ENCODE data around the gene ANKS1B.
"Not testable (repeated sequence)": the region's sequence is repeated elsewhere in the genome, so short reads cannot be mapped to it uniquely, and the experiment has no call there.

ANKS1B gene

DNA sequence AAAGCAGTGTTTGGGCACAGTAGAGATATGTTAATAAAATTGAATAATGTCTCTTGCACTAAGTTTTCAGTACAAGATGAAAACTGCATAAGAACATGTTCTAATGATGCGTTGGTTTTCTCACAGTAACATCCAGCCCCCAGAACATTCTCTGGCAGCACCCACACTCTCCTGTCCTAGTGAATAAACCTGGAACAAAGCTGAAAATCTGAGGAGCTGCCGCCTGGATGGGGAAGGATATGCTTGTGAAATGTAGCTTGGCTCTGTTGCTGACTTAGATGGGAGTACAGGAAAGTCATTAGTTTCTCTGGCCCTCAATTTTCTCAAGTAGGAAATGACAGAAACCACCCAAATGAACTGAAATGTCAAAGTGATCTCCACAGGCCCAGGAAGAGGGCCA is 1015.8 kb downstream of the ANKS1B start:
- TF ChIP-seq, protein P1, sequence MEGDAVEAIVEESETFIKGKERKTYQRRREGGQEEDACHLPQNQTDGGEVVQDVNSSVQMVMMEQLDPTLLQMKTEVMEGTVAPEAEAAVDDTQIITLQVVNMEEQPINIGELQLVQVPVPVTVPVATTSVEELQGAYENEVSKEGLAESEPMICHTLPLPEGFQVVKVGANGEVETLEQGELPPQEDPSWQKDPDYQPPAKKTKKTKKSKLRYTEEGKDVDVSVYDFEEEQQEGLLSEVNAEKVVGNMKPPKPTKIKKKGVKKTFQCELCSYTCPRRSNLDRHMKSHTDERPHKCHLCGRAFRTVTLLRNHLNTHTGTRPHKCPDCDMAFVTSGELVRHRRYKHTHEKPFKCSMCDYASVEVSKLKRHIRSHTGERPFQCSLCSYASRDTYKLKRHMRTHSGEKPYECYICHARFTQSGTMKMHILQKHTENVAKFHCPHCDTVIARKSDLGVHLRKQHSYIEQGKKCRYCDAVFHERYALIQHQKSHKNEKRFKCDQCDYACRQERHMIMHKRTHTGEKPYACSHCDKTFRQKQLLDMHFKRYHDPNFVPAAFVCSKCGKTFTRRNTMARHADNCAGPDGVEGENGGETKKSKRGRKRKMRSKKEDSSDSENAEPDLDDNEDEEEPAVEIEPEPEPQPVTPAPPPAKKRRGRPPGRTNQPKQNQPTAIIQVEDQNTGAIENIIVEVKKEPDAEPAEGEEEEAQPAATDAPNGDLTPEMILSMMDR (IDR thresholded peaks at IDR 0.05; ENCODE audit: control extremely low read depth, extremely low read depth, low read depth, missing control alignments) = no peak
- ChIA-PET CTCF (interaction anchor here (1.0 kb wide), 1 partner anchor 9 kb away, joined by 3 read pairs; no protein-coding TSS in a partner anchor), POLR2A (no interaction called here)
- no peak for DNase-seq (ENCODE audit: extremely low spot score)

- POLR2A ChIA-PET; DNase-seq (ENCODE audit: extremely low spot score): not testable (repeated sequence)
- CTCF ChIA-PET = interaction anchor here (1.2 to 7.5 kb wide), 5 partner anchors 10 to 41 kb away, joined by 3 to 48 read pairs (median 5); no protein-coding TSS in a partner anchor
Measured at GRCh38 chr12:98957135-98957534, 1027.6 kb downstream of the ANKS1B start.

DNA sequence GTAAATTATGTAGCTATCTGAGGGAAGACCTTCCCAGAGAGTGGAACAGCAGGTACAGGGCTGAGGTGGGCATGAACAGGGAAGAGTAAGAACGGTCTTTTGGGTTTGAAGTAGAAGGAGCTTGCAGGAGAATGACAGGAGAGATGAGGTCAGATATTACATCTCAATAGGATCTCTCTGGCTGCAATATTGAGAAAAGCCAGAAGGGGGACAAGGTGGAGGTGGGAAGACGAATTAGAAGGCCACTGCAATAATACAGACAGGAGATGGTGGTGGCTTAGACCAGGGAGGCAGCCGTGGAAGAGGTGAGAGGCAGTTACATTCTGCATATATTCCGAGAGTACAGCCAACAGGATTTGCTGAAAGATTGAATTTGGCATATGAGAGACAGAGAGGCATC is 1029.5 kb downstream of the ANKS1B start:
- ChIA-PET CTCF (interaction anchor here (0.8 to 7.5 kb wide), 3 partner anchors 17 to 43 kb away, joined by 3 to 48 read pairs (median 4); no protein-coding TSS in a partner anchor), POLR2A (no interaction called here)
- TF ChIP-seq, protein P1 (IDR thresholded peaks at IDR 0.05; ENCODE audit: control extremely low read depth, extremely low read depth, low read depth, missing control alignments) = peak; percentile 34
- DNase-seq (ENCODE audit: extremely low spot score) = peak; percentile 22

GRCh38 chr12:98954506-98954905 is 1030.2 kb downstream of the ANKS1B start:
- DNase-seq (ENCODE audit: extremely low spot score) = no peak
- CTCF ChIA-PET = interaction anchor here (0.8 to 7.5 kb wide), 3 partner anchors 17 to 44 kb away, joined by 3 to 48 read pairs (median 4); no protein-coding TSS in a partner anchor
- TF ChIP-seq, protein P1 (IDR thresholded peaks at IDR 0.05; ENCODE audit: control extremely low read depth, extremely low read depth, low read depth, missing control alignments) = no peak
- POLR2A ChIA-PET = no interaction called here

DNA sequence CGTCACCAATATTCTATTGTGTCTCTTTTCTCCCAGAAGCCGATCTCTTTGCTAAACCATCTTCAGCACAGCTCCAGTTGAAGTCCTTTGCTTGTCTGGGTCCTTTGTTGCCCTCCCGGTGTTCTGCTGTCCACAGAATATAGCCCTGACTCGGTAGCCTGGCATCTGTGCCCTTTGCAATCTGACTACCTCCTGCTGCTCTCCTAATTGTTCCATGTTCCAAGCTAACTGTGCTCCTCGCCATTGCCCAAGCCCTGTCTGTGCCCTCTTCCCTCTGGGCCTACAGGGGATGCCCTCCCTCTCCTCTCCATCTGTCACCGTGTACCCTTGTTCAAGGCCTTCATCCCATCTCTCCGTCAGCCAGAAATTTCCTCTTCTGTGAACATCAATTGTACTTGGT is 1033.3 kb downstream of the ANKS1B start:
- POLR2A ChIA-PET = no interaction called here
- no peak for DNase-seq (ENCODE audit: extremely low spot score)
- CTCF ChIA-PET = no interaction called here
- TF ChIP-seq, protein P1 (IDR thresholded peaks at IDR 0.05; ENCODE audit: control extremely low read depth, extremely low read depth, low read depth, missing control alignments) = no peak

GRCh38 chr12:98948343-98948949 is 1036.3 kb downstream of the ANKS1B start:
- no peak for DNase-seq (ENCODE audit: extremely low spot score)
- POLR2A ChIA-PET = no interaction called here
- TF ChIP-seq, protein P1 (IDR thresholded peaks at IDR 0.05; ENCODE audit: control extremely low read depth, extremely low read depth, low read depth, missing control alignments) = no peak
- CTCF ChIA-PET = interaction anchor here (1.3 to 2.2 kb wide), 3 partner anchors 8 to 51 kb away, joined by 3 to 8 read pairs (median 5); no protein-coding TSS in a partner anchor

- ChIA-PET CTCF (interaction anchor here (1.5 kb wide), 1 partner anchor 14 kb away, joined by 3 read pairs; no protein-coding TSS in a partner anchor), POLR2A (no interaction called here)
- TF ChIP-seq, protein P1 (IDR thresholded peaks at IDR 0.05; ENCODE audit: control extremely low read depth, extremely low read depth, low read depth, missing control alignments) = no peak
- DNase-seq (ENCODE audit: extremely low spot score) = no peak
Measured at GRCh38 chr12:98945864-98946263, 1038.9 kb downstream of the ANKS1B start.

All from GM10248 (cell line).